ENCODE data around the gene EDC3.

- TF ChIP-seq CTCF (IDR thresholded peaks at IDR 0.05): no peak
- TF ChIP-seq POLR2A (IDR thresholded peaks at IDR 0.05): no peak
Observed at GRCh38 chr15:74664670-74665069, 31.2 kb downstream of the EDC3 start.
